HG02981 (cell line): ENCODE results near the gene COL6A6.

Source experiments
- ATAC-seq: cut with Tn5 transposase; IDR thresholded peaks from one replicate; pipeline ENCODE4 v1.9.1; 2021; ENCODE audit warnings: mild to moderate bottlenecking, moderate library complexity; ENCODE audit not compliant: unreplicated experiment

The COL6A6 gene, protein sequence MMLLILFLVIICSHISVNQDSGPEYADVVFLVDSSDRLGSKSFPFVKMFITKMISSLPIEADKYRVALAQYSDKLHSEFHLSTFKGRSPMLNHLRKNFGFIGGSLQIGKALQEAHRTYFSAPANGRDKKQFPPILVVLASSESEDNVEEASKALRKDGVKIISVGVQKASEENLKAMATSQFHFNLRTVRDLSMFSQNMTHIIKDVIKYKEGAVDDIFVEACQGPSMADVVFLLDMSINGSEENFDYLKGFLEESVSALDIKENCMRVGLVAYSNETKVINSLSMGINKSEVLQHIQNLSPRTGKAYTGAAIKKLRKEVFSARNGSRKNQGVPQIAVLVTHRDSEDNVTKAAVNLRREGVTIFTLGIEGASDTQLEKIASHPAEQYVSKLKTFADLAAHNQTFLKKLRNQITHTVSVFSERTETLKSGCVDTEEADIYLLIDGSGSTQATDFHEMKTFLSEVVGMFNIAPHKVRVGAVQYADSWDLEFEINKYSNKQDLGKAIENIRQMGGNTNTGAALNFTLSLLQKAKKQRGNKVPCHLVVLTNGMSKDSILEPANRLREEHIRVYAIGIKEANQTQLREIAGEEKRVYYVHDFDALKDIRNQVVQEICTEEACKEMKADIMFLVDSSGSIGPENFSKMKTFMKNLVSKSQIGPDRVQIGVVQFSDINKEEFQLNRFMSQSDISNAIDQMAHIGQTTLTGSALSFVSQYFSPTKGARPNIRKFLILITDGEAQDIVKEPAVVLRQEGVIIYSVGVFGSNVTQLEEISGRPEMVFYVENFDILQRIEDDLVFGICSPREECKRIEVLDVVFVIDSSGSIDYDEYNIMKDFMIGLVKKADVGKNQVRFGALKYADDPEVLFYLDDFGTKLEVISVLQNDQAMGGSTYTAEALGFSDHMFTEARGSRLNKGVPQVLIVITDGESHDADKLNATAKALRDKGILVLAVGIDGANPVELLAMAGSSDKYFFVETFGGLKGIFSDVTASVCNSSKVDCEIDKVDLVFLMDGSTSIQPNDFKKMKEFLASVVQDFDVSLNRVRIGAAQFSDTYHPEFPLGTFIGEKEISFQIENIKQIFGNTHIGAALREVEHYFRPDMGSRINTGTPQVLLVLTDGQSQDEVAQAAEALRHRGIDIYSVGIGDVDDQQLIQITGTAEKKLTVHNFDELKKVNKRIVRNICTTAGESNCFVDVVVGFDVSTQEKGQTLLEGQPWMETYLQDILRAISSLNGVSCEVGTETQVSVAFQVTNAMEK (N-terminal part only)

DNA sequence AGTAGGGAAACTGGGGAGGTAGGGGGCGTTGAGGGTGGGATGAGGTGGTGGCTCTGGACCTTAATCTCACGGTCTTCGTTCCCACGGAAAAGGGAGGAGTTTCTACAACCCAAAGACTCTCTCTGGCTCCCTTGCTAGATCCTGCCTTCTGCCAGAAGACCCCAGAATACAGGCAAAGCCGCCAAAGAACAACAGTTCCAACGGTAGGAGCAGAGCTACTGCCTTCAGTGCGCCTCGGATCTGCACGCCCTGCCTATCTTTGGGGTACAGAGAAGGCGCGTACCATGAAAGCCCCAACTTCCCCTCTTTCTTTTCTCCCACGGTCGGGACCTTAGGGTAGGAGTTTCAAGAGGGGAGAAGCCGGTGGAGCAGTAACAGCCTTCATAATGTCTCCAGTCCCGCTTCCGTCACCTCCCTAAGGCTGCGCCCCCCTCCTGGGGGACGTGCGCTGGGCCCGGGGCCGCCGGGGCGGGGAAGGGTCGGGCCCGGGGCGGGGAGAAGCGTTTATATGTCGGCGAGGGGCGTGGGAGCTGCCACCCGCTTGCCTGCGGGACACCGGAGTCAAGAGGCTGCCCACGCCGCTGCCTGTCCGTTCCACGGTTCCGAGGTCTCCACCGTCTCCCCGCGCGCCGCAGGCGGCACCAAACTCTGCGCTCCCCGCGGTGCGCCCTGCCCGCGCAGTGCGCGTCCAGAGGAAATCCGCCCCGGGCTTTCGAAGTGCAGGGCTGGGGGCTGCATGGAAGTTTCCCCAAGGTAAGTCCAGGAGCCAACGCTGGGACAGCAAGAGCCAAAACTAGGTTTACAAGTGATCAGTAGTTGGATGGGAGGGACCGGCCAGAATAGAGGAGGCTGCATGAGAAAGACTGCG lies at the start of gene COL6A6:
TSS of gene COL6A6 (plus strand) at position 533 of the 868 bp plus-strand sequence. CDS start 43,188 bp downstream, outside the sequence.
- no peak for ATAC-seq

DNA sequence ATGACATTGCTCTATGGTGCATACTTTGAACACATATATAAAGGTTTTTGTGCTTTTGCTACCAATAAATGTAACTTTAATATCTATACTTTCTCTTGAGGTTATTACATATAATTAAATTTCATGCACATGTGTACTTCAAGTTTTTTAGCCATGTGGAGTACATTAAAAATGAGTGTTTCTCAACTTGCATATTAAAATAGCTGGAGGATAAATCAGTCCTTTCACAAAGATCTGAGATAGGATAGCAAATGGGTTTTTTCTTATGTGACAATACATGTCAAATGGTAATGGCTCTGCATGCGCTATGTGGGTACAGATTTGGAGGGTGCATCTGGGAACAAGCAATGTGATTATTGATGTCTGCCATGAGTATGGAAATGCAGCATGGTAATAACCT lies 48.7 kb upstream of the COL6A6 start:
- no peak for ATAC-seq

DNA sequence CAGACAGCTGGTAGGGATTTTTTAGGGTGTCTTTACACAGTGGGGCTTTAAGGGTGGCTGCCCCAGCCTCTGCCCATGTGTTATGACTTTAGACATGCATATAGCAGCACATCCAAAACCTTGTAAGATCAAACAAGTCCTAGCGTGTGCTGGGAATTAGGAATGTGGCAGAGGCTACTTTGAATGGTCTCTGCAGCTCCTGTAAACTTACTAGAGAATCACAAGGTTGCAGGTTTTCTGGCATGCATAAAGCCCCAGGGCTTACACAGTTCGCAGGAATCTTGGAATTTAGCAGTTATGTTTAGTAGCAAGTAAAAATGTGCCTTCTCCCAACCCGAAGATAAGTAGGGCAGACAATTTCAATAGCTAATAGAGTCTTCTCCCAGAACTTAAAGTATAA lies 46.9 kb upstream of the COL6A6 start:
- no peak for ATAC-seq

DNA sequence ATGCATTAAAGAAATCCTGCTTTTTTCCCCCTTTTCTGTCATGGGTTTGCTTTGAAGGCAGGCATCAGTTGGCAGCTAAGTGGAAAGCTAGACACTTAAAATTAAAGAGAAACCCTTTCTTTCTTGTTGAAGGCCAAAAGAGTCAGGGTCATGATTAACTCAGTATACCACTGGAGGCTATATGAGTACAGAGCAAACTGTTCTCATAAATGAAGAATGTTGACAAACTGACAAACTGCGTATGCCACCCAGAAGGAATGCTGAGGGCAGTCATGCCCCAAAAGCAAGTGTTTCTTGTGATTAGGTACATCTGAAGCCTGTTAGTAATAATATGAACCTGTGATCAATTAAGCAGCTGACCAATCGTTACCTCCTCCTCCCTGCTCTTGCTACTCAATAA lies 43.6 kb upstream of the COL6A6 start:
- ATAC-seq, result no peak

DNA sequence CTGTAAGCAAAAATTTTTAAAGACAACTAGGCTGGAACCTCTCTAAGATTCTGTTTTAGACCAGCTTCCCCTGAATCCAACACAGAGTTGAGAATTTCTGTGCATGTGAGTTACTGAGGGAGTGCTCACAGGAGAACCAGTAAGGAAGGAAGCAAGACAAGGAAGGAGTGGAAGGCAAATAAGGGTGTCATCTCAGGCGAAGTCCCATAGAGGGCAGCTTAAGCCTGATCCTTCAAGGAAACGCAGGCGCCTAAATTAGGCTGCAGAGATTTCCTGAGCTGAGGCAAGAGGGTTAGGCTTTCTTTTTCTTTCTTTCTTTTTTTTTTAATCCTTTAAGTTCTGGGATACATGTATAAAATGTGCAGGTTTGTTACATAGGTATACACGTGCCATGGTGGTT lies 36.2 kb upstream of the COL6A6 start:
- ATAC-seq, result no peak

DNA sequence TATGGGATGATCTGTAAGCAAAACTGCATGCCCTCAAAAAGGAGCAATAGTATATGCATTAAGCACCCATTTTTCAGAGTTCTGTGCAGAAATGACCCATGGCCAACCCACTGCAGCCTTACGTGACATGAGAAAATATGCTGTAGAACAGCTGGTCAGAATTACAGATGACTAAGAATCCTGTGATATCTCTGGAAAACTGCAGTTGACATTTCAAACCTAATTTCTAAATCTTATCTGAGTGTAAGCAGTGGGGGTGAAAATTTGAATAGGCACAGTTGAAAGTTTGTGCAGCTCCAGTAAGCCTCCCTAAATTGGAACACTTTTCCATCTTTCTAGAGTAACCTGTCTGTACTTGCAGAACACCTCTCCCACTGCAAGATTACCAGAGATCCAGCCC lies 28.7 kb upstream of the COL6A6 start:
- ATAC-seq, result no peak

DNA sequence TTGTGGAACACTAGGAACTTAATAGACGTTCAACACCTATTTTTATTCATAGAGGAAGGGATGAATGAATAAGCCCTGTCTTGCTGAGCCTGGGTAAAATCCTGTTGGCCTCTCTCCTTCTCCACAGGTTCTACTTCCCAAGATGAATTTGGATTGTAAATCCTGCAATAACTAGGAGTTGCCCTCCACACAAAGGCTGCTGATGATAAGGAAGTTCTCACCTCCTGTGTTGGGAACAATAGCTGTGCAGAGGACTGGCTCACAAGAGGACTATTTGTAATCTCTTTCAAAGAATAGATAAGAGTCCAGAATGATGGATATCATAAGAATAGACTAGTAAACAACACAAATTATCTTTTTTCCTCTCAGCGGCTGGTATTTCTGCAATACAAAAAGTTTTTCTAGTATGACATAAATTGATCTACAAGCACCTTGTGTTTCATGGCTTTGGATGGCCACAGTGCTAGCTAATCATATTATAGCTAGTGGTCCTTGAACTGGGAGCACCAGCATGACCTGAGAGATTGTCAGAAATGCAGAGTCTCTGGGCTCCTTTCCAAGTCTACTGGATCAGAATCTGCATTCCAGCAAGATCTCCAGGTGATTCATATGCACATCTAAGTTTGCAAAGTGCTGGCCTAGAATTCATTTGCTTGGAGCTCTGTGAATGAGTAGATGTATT lies 28.1 kb upstream of the COL6A6 start:
- ATAC-seq, result no peak

DNA sequence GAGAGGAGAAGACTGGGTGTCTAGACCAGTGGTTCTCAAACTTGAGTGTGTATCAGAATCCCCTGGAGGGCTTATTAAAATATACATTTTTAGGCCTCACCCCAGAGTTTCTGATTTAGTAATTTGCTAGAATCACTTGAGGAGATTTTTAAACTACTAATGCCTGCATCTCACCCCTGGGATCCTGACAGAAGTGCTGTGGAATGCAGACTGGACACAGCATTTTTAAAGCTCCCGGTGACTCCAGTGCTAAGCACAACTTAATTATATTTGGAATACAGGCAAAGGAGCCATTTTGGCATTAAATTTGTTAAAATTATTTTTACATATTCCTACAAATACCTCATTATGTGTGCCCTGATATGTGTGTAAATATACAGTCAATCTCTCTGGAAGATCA lies 26.7 kb upstream of the COL6A6 start:
- no peak for ATAC-seq

DNA sequence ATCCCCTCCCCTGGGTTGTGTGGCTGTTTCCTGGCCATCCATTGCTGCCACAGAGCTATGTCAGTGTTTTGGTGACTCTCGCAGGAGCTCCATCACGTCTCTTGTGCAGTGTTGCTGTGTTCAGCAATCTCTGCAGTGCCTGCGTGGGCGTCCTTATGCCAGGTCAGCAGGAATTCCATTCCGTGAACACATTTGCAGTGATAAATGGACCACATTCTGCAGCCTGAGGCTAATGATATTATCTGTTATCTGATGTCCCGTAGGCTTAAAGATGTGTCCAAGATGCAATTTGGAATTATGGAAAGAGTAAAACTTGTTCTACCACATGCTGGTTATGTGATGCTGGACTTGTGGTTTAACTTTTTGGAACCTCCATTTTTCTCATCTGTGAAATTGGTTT lies 25.5 kb upstream of the COL6A6 start:
- no peak for ATAC-seq

DNA sequence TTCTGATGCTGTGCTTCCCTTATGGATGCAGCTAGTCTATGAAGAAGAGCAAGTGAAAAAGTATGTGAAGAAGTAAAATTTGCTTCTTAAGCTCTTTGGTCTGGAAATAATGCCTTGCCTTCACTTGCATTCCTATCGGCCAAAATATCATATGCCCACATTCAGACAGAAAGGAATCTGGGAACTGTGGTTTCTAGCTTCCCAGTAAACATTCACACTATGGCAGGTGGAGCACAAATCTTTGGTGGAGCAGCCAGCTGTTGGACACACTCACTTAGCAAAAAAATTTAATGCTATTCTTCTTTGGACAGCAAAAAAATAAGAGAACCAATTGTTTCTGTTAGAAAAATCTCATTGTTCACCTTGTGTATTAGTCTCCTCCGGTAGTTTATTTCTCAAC lies 12.3 kb upstream of the COL6A6 start:
- ATAC-seq, result no peak

DNA sequence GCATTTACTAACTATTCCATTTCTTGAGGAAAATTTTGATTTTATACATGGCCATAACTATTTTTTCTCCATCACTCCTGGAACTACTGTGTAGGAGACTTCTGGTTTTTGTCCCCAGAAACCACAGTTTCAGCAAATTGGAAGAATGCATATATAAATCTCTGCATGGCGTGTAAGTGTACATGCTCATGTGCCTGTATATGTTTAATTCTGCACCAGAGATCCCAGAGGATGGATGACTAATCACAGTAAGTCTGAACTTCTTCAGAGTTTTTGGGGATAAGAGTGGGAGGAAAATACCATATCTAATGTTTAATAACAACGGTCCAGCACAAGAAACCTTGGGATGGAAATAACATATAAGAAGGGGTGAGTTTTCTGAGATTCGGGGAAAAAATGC lies 10.9 kb upstream of the COL6A6 start:
- ATAC-seq, result no peak

DNA sequence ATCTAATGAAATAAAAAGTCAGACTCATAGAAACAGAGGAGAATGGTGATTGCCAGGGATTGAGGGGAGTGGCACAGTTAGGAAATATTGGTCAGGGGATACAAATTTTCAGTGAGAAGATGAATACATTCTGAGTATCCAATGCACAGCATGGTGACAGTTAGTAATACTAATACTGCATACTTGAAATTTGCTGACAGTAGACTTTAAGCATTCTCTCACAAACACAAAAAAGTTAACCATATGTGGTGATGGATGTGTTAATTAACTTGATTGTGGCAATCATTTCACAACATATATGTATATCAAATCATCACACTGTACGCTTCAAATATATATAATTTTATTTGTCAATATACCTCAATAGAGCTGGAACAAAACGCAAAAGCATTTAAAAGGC lies 9.2 kb upstream of the COL6A6 start:
- no peak for ATAC-seq

DNA sequence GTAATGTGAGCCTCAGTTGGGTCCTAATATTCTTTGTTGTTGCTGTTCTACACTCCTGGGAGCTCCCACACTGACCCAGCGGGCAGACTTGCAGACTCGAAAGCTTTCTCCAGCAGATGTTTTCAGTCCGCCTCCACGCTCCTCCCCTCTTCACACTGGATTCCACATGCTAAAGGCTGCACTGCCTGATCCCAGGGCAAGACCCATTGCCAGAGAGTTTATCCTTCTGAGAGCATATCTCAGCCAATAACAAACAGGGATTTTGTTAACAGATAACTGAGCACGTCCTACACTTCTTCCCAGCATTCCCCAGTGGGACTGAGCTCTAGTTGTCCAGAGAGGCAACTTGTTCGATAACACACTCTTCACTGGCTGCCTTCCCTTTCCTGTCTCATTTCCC lies 8.0 kb upstream of the COL6A6 start:
- no peak for ATAC-seq

DNA sequence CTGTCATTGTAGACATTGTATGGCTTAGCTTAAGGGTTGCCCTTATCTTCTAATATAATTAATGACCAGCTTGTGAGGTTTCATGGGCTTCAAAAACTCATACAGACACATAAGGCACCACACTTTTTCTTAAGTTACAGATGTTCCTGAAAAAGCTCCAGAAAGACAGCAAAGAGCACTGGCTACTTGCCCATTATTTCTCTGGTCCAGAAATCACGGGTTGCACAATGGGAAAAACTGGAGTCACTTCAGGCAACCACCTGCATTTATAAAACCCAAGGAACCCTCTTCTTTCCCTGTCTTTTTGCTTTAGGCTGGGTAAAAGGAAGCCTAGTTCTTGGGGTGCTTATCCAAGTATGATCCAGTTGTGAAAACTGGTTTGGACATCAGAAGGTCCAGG lies 2.3 kb upstream of the COL6A6 start:
- no peak for ATAC-seq

DNA sequence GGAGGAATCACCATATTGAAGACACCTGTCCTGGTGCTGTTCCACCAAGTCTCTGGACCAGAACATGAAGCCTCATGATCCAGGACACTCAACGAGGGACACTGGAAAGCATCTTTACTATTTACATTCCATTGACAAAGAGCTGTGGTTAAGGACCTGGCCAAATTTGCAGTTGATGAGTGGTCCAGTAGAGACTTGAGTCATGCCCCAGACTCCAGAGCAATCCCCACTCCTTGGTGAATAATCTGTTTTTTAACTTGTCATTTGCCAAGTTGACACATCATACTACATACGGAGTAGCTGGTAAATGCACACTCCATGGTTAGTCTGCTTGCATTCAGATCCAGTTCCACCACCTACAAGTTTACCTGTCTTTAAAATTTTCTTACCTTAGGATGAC lies 1.2 kb upstream of the COL6A6 start:
- ATAC-seq, result no peak

DNA sequence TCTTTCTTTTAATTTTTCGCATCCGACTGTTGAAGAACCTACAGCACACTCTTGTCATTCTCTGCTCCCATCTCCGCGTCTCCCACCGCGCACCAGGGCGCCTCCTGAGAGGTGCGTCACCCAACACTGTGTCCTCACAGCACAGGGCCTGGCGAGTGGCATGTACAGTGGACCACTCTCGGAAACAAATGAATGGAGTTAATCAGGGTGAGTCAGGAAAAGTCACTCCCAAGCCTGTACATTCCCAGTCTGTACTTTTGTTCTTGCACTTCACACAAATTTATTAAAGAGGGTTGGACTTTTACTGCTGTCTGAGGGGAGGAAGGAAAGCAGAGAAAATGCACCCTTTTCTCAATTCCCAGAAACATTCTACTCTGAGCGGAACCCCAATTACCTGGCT lies 625 bp downstream of the COL6A6 start:
- no peak for ATAC-seq

DNA sequence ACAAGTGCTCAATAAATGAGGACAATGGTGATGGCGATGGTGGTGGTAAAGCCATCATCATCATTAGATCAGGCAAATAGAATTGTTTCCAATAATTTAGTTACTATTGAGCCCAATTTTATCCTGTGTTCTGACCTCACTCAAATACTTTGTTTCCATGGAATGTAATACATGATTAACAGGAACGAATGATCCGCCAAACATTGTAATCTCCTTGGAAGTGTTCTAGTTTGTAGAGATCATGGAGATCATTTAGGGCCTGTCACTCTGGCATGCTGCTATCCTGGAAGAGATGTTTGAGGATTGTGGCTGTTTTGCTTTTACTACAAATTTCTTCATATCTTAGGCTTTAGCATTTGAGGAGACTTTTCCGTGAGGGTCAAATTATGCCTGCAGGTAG lies 2.8 kb downstream of the COL6A6 start:
- ATAC-seq, result no peak

DNA sequence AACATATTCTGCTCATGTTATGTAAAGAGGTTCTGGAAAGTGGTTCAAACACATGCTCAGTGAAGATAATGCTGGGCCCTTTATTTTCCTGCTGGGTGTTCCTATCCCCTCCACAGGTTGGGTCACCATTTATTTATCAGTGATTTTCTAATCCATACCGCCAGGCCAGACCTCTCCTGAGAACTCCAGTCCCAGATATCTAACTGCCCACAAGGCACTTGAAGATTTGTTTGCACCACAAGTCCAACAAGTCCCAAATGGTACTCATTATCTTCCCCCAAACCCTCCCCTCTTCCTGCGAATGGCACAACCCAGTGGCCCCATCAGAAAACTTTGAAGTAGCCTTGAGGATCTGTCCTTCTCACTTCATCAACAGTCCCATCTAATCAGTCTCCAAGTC lies 5.4 kb downstream of the COL6A6 start:
- no peak for ATAC-seq

DNA sequence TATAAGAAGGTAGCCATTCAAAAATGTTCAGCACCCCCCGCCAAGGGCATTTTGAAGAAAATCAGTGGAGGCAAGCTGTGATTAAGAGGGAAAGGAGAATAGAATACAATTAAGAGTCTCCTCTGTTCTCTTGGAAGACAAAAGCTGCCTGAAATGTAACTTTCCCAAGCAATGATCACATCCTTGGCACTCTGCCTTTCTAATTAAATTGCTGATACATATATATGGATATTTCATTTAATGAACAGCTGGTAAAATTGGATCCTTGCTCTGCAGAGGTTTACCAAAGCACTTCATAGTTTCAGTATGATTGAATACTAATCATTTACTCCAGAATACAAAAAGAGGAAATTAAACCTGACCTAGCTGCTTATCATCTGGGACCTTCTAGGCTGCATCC lies 10.4 kb downstream of the COL6A6 start:
- ATAC-seq, result no peak

DNA sequence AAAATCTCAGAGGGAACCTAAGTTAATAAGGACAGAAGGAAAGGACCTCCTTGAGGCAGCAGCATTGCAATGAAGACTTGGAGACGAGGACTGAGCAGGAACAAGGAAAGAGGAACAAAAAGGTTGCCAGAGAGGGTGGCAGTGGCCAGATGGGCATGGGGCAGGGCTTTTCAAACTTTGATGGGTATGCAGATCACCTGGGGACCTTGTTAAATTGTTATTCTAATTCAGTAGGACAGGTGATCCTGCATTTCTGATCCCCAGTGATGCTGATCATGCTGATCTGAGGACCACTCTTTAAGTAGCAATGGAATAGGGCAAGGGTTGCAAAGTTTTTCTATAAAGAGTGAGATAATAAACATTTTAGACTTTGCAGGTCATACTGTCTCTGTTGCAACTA lies 11.1 kb downstream of the COL6A6 start:
- ATAC-seq, result no peak
